GM12878 (cell line): ENCODE data around the gene SLC35E2B. TPM values are rescaled to one million over a fixed set of nuclear protein-coding genes. Genes with fewer than 3 reads are reported as not detected.

Source experiments
- BACH1 ChIP-seq: fragments of 450-650 bp; IDR thresholded peaks from 2 replicates; pipeline ENCODE4 v1.6.1; 2017; ENCODE audit warnings: mild to moderate bottlenecking, borderline replicate concordance
- CREB1 ChIP-seq: IDR thresholded peaks from 2 replicates; pipeline ENCODE4 v1.6.1; 2012; ENCODE audit warnings: low read depth, mild to moderate bottlenecking, inconsistent platforms
- EED ChIP-seq: sonication (generic); IDR thresholded peaks from 2 replicates; pipeline ENCODE4 v1.6.1; 2016; ENCODE audit warnings: antibody characterized with exemption, low read depth
- HDAC6 ChIP-seq: fragments of 200-600 bp; sonication (generic); IDR thresholded peaks from one replicate; pipeline ENCODE4 v1.8.0; 2017; ENCODE audit warnings: antibody characterized with exemption; ENCODE audit not compliant: unreplicated experiment
- IRF5 ChIP-seq: fragments of 450-650 bp; IDR thresholded peaks from 2 replicates; pipeline ENCODE4 v1.6.1; 2017; ENCODE audit warnings: borderline replicate concordance
- NKRF ChIP-seq: fragments of 450-650 bp; conservative IDR thresholded peaks from 2 replicates; pipeline ENCODE4 v1.6.1; 2017; ENCODE audit warnings: mild to moderate bottlenecking, moderate library complexity
- PBX3 ChIP-seq: IDR thresholded peaks from 2 replicates; pipeline ENCODE4 v1.6.1; 2011; ENCODE audit warnings: mild to moderate bottlenecking, low read depth, low read length, moderate library complexity; ENCODE audit not compliant: insufficient replicate concordance
- RBBP5 ChIP-seq: fragments of 200-600 bp; sonication (generic); conservative IDR thresholded peaks from 2 replicates; pipeline ENCODE4 v1.6.1; 2016
- RELA ChIP-seq: fragments of 450-650 bp; IDR thresholded peaks from 2 replicates; pipeline ENCODE4 v1.8.0; 2014; ENCODE audit warnings: borderline replicate concordance; ENCODE audit not compliant: partially characterized antibody
- USF1 ChIP-seq: IDR thresholded peaks from 2 replicates; pipeline ENCODE4 v1.6.1; 2011; ENCODE audit warnings: borderline replicate concordance, low read depth, mild to moderate bottlenecking, moderate library complexity, mixed read lengths, low read length; ENCODE audit not compliant: insufficient read depth; ENCODE audit errors: extremely low read length
- polyA plus RNA-seq, 11 experiments: library from polyadenylated mRNA; depleted of rRNA in 4 of 11; unstranded in 6 of 11; stranded (reverse) in 5 of 11; fragments of >200 nt; fragmentation: Nextera tagmentation in 4 of 11; fragmentation: Illumina TruSeq in 1 of 11; extraction: Ambion mirVana in 4 of 11; extraction: Trizol in 1 of 11; gene quantifications; 1 replicate in 1 of 11; 2 replicates in 10 of 11; pipeline versions ENCODE4 v1.2.1 to v1.2.3, GENCODE V29; 2011 to 2016; ENCODE audit warnings: inconsistent platforms in 2 of 11, missing spikeins in 2 of 11, low read depth in 1 of 11
- total RNA-seq, 4 experiments: library from RNA; depleted of rRNA in 3 of 4; stranded (reverse); fragments of >200 nt in 3 of 4; fragmentation: Illumina TruSeq in 1 of 4; extraction: Trizol in 1 of 4; gene quantifications; 2 replicates each; pipeline versions ENCODE4 v1.2.1 to v1.2.3, GENCODE V29; 2013 to 2021

SLC35E2B gene
- total and polyA plus RNA-seq, 10 of the 15 experiments (the other 5 are each of a cell fraction or from before 2014, with no cell fraction given): 2.6 to 36.7 (median 18.6) TPM

- TF ChIP-seq IRF5: no peak
- TF ChIP-seq EED: no peak
- TF ChIP-seq RBBP5: no peak
- TF ChIP-seq PBX3: no peak
- TF ChIP-seq RELA: no peak
- no peak for TF ChIP-seq BACH1
- no peak for TF ChIP-seq HDAC6
- TF ChIP-seq NKRF: 0 out of 2 replicates have a peak, but pooled peaks have one; percentile 38
- TF ChIP-seq CREB1: no peak
- no peak for TF ChIP-seq USF1
Measured at GRCh38 chr1:1629430-1630190, 63.0 kb downstream of the SLC35E2B start (continued).
